Astrocyte (in vitro differentiated cells and primary cell): Measurements from ENCODE around the gene H1-8. TPM values are rescaled to one million over a fixed set of nuclear protein-coding genes. Genes with fewer than 3 reads are reported as not detected.

ENCODE experiments used
- DNase-seq: peaks from one replicate; pipeline ENCODE4 v3.0.0-alpha.2; 2010; ENCODE audit warnings: low read depth
- FAIRE-seq: peaks from 2 replicates; lab custom pipeline; 2011; peaks lifted over from hg19 to GRCh38; lab: Jason Lieb, UNC
- H2AFZ ChIP-seq: 2 replicates; pipeline ENCODE4 v1.6.0; 2012; ENCODE audit warnings: low read depth, low read length, inconsistent platforms
- H3K27ac ChIP-seq: 2 replicates; pipeline ENCODE4 v1.5.1; 2011; ENCODE audit warnings: low read depth, low read length, inconsistent platforms
- H3K27me3 ChIP-seq: 2 replicates; pipeline ENCODE4 v1.6.0; 2011; ENCODE audit warnings: low read length, inconsistent platforms; ENCODE audit not compliant: insufficient read depth
- H3K36me3 ChIP-seq: 2 replicates; pipeline ENCODE4 v1.5.1; 2011; ENCODE audit warnings: low read length, inconsistent platforms; ENCODE audit not compliant: insufficient read depth
- H3K4me1 ChIP-seq: 2 replicates; pipeline ENCODE4 v1.5.1; 2011; ENCODE audit warnings: low read length, inconsistent platforms; ENCODE audit not compliant: insufficient read depth
- H3K4me2 ChIP-seq: 2 replicates; pipeline ENCODE4 v1.6.0; 2012; ENCODE audit warnings: low read length, inconsistent platforms
- H3K4me3 ChIP-seq: 2 replicates; pipeline ENCODE4 v1.5.1; 2011; ENCODE audit warnings: low read depth, mild to moderate bottlenecking, low read length, inconsistent platforms; ENCODE audit not compliant: insufficient read depth
- H3K79me2 ChIP-seq: 2 replicates; pipeline ENCODE4 v1.6.0; 2012; ENCODE audit warnings: mild to moderate bottlenecking, low read length, inconsistent platforms; ENCODE audit not compliant: insufficient read depth
- H3K9ac ChIP-seq: 2 replicates; pipeline ENCODE4 v1.6.0; 2012; ENCODE audit warnings: mild to moderate bottlenecking, low read length, inconsistent platforms
- H3K9me3 ChIP-seq: 2 replicates; pipeline ENCODE4 v1.5.1; 2012; ENCODE audit warnings: low read depth, mild to moderate bottlenecking, low read length, inconsistent platforms; ENCODE audit not compliant: insufficient read depth
- H4K20me1 ChIP-seq: 2 replicates; pipeline ENCODE4 v1.6.0; 2012; ENCODE audit warnings: low read length, inconsistent platforms; ENCODE audit not compliant: insufficient read depth
- H3K27ac Mint-ChIP-seq: one replicate; pipeline ENCODE4 v1.8.0; 2021; ENCODE audit warnings: mild to moderate bottlenecking, mixed read lengths; ENCODE audit not compliant: unreplicated experiment
- H3K27me3 Mint-ChIP-seq: one replicate; pipeline ENCODE4 v1.8.0; 2021; ENCODE audit warnings: low read depth, mixed read lengths; ENCODE audit not compliant: unreplicated experiment
- H3K36me3 Mint-ChIP-seq: one replicate; pipeline ENCODE4 v1.8.0; 2021; ENCODE audit warnings: low read depth, mixed read lengths; ENCODE audit not compliant: unreplicated experiment
- H3K4me1 Mint-ChIP-seq: one replicate; pipeline ENCODE4 v1.8.0; 2021; ENCODE audit warnings: low read depth, mixed read lengths; ENCODE audit not compliant: unreplicated experiment
- H3K4me3 Mint-ChIP-seq: one replicate; pipeline ENCODE4 v1.8.0; 2021; ENCODE audit warnings: mild to moderate bottlenecking, moderate library complexity, mixed read lengths; ENCODE audit not compliant: unreplicated experiment
- H3K9me3 Mint-ChIP-seq: one replicate; pipeline ENCODE4 v1.8.0; 2021; ENCODE audit warnings: mild to moderate bottlenecking, mixed read lengths; ENCODE audit not compliant: unreplicated experiment
- EZH2 ChIP-seq: IDR thresholded peaks from 2 replicates; pipeline ENCODE4 v1.6.1; 2012; ENCODE audit warnings: mild to moderate bottlenecking, low read length, inconsistent platforms; ENCODE audit not compliant: insufficient read depth
- total RNA-seq: library from RNA; stranded (reverse); gene quantifications from 2 replicates; pipeline ENCODE4 v1.2.1, GENCODE V29; 2021
- TF ChIP-seq, protein P1 (sequence below): IDR thresholded peaks from 2 replicates; pipeline ENCODE4 v1.5.1; 2011; ENCODE audit warnings: low read depth, mild to moderate bottlenecking, inconsistent platforms, low read length, moderate library complexity; ENCODE audit not compliant: insufficient read depth

The H1-8 gene
- total RNA-seq, 1 donor from 2014 or later: not detected

DNA sequence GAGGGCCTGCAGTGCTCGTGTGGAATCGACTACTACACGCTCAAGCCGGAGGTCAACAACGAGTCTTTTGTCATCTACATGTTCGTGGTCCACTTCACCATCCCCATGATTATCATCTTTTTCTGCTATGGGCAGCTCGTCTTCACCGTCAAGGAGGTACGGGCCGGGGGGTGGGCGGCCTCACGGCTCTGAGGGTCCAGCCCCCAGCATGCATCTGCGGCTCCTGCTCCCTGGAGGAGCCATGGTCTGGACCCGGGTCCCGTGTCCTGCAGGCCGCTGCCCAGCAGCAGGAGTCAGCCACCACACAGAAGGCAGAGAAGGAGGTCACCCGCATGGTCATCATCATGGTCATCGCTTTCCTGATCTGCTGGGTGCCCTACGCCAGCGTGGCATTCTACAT lies 10.7 kb upstream of the H1-8 start:
- no peak for FAIRE-seq
- Histone ChIP-seq H4K20me1 (no peaks in the 10 kb centered on the region), H3K36me3 (no peaks in the 10 kb centered on the region), H2AFZ (no peak overlapping the region), H3K9ac (no peak overlapping the region), H3K4me2 (no peak overlapping the region), H3K4me3 (no peak overlapping the region), H3K79me2 (no peaks in the 10 kb centered on the region), H3K27me3 (no peaks in the 10 kb centered on the region), H3K4me1 (peaks cover 7% of the 10 kb centered on the region), H3K27ac (no peak overlapping the region), H3K9me3 (no peaks in the 10 kb centered on the region)
- no peaks in the 10 kb centered on the region for H3K36me3 Mint-ChIP-seq
- no peak for TF ChIP-seq EZH2
- TF ChIP-seq, protein P1, sequence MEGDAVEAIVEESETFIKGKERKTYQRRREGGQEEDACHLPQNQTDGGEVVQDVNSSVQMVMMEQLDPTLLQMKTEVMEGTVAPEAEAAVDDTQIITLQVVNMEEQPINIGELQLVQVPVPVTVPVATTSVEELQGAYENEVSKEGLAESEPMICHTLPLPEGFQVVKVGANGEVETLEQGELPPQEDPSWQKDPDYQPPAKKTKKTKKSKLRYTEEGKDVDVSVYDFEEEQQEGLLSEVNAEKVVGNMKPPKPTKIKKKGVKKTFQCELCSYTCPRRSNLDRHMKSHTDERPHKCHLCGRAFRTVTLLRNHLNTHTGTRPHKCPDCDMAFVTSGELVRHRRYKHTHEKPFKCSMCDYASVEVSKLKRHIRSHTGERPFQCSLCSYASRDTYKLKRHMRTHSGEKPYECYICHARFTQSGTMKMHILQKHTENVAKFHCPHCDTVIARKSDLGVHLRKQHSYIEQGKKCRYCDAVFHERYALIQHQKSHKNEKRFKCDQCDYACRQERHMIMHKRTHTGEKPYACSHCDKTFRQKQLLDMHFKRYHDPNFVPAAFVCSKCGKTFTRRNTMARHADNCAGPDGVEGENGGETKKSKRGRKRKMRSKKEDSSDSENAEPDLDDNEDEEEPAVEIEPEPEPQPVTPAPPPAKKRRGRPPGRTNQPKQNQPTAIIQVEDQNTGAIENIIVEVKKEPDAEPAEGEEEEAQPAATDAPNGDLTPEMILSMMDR: no peak
- peaks cover 23% of the 10 kb centered on the region for H3K4me1 Mint-ChIP-seq
- no peak overlapping the region for H3K4me3 Mint-ChIP-seq
- peaks cover 5% of the 10 kb centered on the region for H3K27me3 Mint-ChIP-seq
- H3K9me3 Mint-ChIP-seq: no peaks in the 10 kb centered on the region
- no peak for DNase-seq
- H3K27ac Mint-ChIP-seq: peak overlapping the region; percentile 53

DNA sequence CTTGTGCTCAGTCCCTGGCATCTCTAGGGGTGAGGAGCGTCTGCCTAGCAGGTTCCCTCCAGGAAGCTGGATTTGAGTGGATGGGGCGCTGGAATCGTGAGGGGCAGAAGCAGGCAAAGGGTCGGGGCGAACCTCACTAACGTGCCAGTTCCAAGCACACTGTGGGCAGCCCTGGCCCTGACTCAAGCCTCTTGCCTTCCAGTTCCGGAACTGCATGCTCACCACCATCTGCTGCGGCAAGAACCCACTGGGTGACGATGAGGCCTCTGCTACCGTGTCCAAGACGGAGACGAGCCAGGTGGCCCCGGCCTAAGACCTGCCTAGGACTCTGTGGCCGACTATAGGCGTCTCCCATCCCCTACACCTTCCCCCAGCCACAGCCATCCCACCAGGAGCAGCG lies 9.6 kb upstream of the H1-8 start:
- no peaks in the 10 kb centered on the region for H3K79me2 ChIP-seq

DNA sequence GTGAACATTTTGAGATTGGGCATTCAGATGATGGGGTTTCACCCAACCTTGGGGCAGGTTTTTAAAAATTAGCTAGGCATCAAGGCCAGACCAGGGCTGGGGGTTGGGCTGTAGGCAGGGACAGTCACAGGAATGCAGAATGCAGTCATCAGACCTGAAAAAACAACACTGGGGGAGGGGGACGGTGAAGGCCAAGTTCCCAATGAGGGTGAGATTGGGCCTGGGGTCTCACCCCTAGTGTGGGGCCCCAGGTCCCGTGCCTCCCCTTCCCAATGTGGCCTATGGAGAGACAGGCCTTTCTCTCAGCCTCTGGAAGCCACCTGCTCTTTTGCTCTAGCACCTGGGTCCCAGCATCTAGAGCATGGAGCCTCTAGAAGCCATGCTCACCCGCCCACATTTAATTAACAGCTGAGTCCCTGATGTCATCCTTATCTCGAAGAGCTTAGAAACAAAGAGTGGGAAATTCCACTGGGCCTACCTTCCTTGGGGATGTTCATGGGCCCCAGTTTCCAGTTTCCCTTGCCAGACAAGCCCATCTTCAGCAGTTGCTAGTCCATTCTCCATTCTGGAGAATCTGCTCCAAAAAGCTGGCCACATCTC lies 8.4 kb upstream of the H1-8 start:
- TF ChIP-seq, protein P1: no peak
- TF ChIP-seq EZH2: no peak
- H3K79me2 ChIP-seq: no peaks in the 10 kb centered on the region
- H3K9me3 ChIP-seq: no peaks in the 10 kb centered on the region
- no peaks in the 10 kb centered on the region for H3K36me3 Mint-ChIP-seq
- H3K4me3 Mint-ChIP-seq: no peak overlapping the region
- no peak overlapping the region for H3K27ac ChIP-seq
- H3K36me3 ChIP-seq: no peaks in the 10 kb centered on the region
- H3K27me3 ChIP-seq: no peaks in the 10 kb centered on the region
- no peak overlapping the region for H3K4me2 ChIP-seq
- no peak for DNase-seq
- peaks cover 7% of the 10 kb centered on the region for H3K4me1 ChIP-seq
- H3K4me3 ChIP-seq: no peak overlapping the region
- H2AFZ ChIP-seq: no peak overlapping the region
- H3K27me3 Mint-ChIP-seq: peaks cover 3% of the 10 kb centered on the region
- H3K27ac Mint-ChIP-seq: peak overlapping the region; percentile 62
- no peak for FAIRE-seq
- H4K20me1 ChIP-seq: no peaks in the 10 kb centered on the region
- no peak overlapping the region for H3K9ac ChIP-seq
- H3K4me1 Mint-ChIP-seq: peaks cover 23% of the 10 kb centered on the region
- H3K9me3 Mint-ChIP-seq: no peaks in the 10 kb centered on the region

More for the DNA sequence above, 9.6 kb upstream of the H1-8 start:
- Histone ChIP-seq H3K4me1 (peaks cover 7% of the 10 kb centered on the region), H3K36me3 (no peaks in the 10 kb centered on the region), H3K27me3 (no peaks in the 10 kb centered on the region), H3K4me3 (no peak overlapping the region), H3K4me2 (no peak overlapping the region), H2AFZ (no peak overlapping the region), H3K27ac (no peak overlapping the region), H3K9ac (no peak overlapping the region), H4K20me1 (no peaks in the 10 kb centered on the region), H3K9me3 (no peaks in the 10 kb centered on the region)
- peaks cover 3% of the 10 kb centered on the region for H3K27me3 Mint-ChIP-seq
- H3K27ac Mint-ChIP-seq: no peak overlapping the region
- no peaks in the 10 kb centered on the region for H3K9me3 Mint-ChIP-seq
- H3K4me3 Mint-ChIP-seq: no peak overlapping the region
- no peak for DNase-seq
- TF ChIP-seq, protein P1: no peak
- TF ChIP-seq EZH2: no peak
- no peaks in the 10 kb centered on the region for H3K36me3 Mint-ChIP-seq
- no peak for FAIRE-seq
- peaks cover 23% of the 10 kb centered on the region for H3K4me1 Mint-ChIP-seq
